ENCODE results near the gene TRAK1. TPM values are rescaled to one million over a fixed set of nuclear protein-coding genes. Genes with fewer than 3 reads are reported as not detected.

TRAK1 gene
- total and polyA plus RNA-seq, 2 experiments from 2014 or later = 28.6 to 74.5 TPM

GRCh38 chr3:42078677-42079076 is 12.5 kb upstream of the TRAK1 start:
- Histone ChIP-seq H3K9me3 (ENCODE audit: low read depth) (no peaks in the 10 kb centered on the region), H3K4me3 (no peak overlapping the region), H3K27me3 (no peaks in the 10 kb centered on the region), H3K27ac (no peak overlapping the region), H3K36me3 (no peaks in the 10 kb centered on the region), H3K4me1 (ENCODE audit: low read depth) (peaks cover 31% of the 10 kb centered on the region)
- TF ChIP-seq CTCF (IDR thresholded peaks at IDR 0.05; ENCODE audit: low read depth, low read length) = no peak
- DNase-seq (ENCODE audit: low read depth in 1 of 2, low spot score in 1 of 2) = no peak

- Histone ChIP-seq H3K27me3 (no peaks in the 10 kb centered on the region), H3K4me3 (no peak overlapping the region), H3K4me1 (ENCODE audit: low read depth) (peaks cover 28% of the 10 kb centered on the region), H3K9me3 (ENCODE audit: low read depth) (no peaks in the 10 kb centered on the region), H3K36me3 (no peaks in the 10 kb centered on the region), H3K27ac (peak overlapping the region; percentile 43)
- DNase-seq (ENCODE audit: low read depth in 1 of 2, low spot score in 1 of 2) = no peak
- no peak for TF ChIP-seq CTCF (IDR thresholded peaks at IDR 0.05; ENCODE audit: low read depth, low read length)
Observed at GRCh38 chr3:42079701-42080452, 11.3 kb upstream of the TRAK1 start.

GRCh38 chr3:42080453-42080872 is 10.7 kb upstream of the TRAK1 start:
- peak overlapping the region; percentile 43 for H3K27ac ChIP-seq
- peaks cover 28% of the 10 kb centered on the region for H3K4me1 ChIP-seq (ENCODE audit: low read depth)
- H3K36me3 ChIP-seq = no peaks in the 10 kb centered on the region
- H3K9me3 ChIP-seq (ENCODE audit: low read depth) = no peaks in the 10 kb centered on the region
- no peaks in the 10 kb centered on the region for H3K27me3 ChIP-seq
- H3K4me3 ChIP-seq = no peak overlapping the region
- no peak for TF ChIP-seq CTCF (IDR thresholded peaks at IDR 0.05; ENCODE audit: low read depth, low read length)
- peak in 1 of 2 donors; percentile 54 for DNase-seq (ENCODE audit: low read depth in 1 of 2, low spot score in 1 of 2)

GRCh38 chr3:42081838-42082473 is 9.2 kb upstream of the TRAK1 start:
- no peaks in the 10 kb centered on the region for H3K36me3 ChIP-seq
- H3K9me3 ChIP-seq (ENCODE audit: low read depth) = no peaks in the 10 kb centered on the region
- peaks cover 28% of the 10 kb centered on the region for H3K4me1 ChIP-seq (ENCODE audit: low read depth)
- H3K27ac ChIP-seq = no peak overlapping the region
- no peak for DNase-seq (ENCODE audit: low read depth in 1 of 2, low spot score in 1 of 2)
- H3K4me3 ChIP-seq = no peak overlapping the region
- no peak for TF ChIP-seq CTCF (IDR thresholded peaks at IDR 0.05; ENCODE audit: low read depth, low read length)
- no peaks in the 10 kb centered on the region for H3K27me3 ChIP-seq

- H3K4me3 ChIP-seq = no peak overlapping the region
- TF ChIP-seq CTCF (IDR thresholded peaks at IDR 0.05; ENCODE audit: low read depth, low read length) = no peak
Observed at GRCh38 chr3:42084586-42084985, 6.6 kb upstream of the TRAK1 start.

More at GRCh38 chr3:42084586-42084985, 6.6 kb upstream of the TRAK1 start:
- Histone ChIP-seq H3K36me3 (no peaks in the 10 kb centered on the region), H3K27ac (no peak overlapping the region), H3K4me1 (ENCODE audit: low read depth) (peaks cover 17% of the 10 kb centered on the region), H3K9me3 (ENCODE audit: low read depth) (no peaks in the 10 kb centered on the region), H3K27me3 (no peaks in the 10 kb centered on the region)
- no peak for DNase-seq (ENCODE audit: low read depth in 1 of 2, low spot score in 1 of 2)
